Sigmoid colon (tissue), 7 donors: ENCODE data around the gene PVALEF. TPM values are rescaled to one million over a fixed set of nuclear protein-coding genes. Genes with fewer than 3 reads are reported as not detected.

Experiments
- DNase-seq: peaks from one replicate; pipeline ENCODE4 v3.0.0-alpha.2; 2019
- H3K27ac ChIP-seq, 4 donors: fragments of 200-600 bp; sonication (generic); one replicate each; pipeline ENCODE4 v1.5.1; 2016 to 2019; ENCODE audit warnings: mild to moderate bottlenecking in 1 of 4
- H3K27me3 ChIP-seq, 3 donors: fragments of 200-600 bp; sonication (generic); one replicate each; pipeline ENCODE4 v1.5.1; 2019; ENCODE audit warnings: mild to moderate bottlenecking in 1 of 3
- H3K36me3 ChIP-seq, 4 donors: fragments of 200-600 bp; sonication (generic); one replicate each; pipeline ENCODE4 v1.5.1; 2016 to 2019
- H3K4me1 ChIP-seq, 4 donors: fragments of 200-600 bp; sonication (generic); one replicate each; pipeline ENCODE4 v1.5.1; 2017 to 2019
- H3K4me3 ChIP-seq, 4 donors: fragments of 200-600 bp; sonication (generic); one replicate each; pipeline ENCODE4 v1.5.1; 2017 to 2019; ENCODE audit warnings: mild to moderate bottlenecking in 2 of 4, moderate library complexity in 1 of 4
- H3K9me3 ChIP-seq, 4 donors: fragments of 200-600 bp in 3 of 4; sonication (generic) in 3 of 4; one replicate each; pipeline versions ENCODE4 v1.5.1 to v1.6.1; 2013 to 2019
- CTCF ChIP-seq, 4 experiments: fragments of 450-650 bp in 3 of 4; fragments of 200-600 bp in 1 of 4; IDR thresholded peaks; one replicate each; pipeline ENCODE4 v1.5.1; 2016 to 2019; ENCODE audit warnings: antibody characterized with exemption in 4 of 4, mild to moderate bottlenecking in 3 of 4, moderate library complexity in 2 of 4
- EP300 ChIP-seq, 4 donors: sonication (generic); formaldehyde crosslinking; IDR thresholded peaks; one replicate each; pipeline ENCODE4 v1.6.1; 2017; ENCODE audit warnings: antibody characterized with exemption in 4 of 4
- POLR2A ChIP-seq, 2 donors: fragments of 450-650 bp; IDR thresholded peaks; one replicate each; pipeline ENCODE4 v1.6.1; 2016; ENCODE audit warnings: antibody characterized with exemption in 2 of 2, mild to moderate bottlenecking in 2 of 2, moderate library complexity in 2 of 2
- POLR2AphosphoS5 ChIP-seq, 4 donors: sonication (generic); formaldehyde crosslinking; IDR thresholded peaks; one replicate each; pipeline ENCODE4 v1.6.1; 2017; ENCODE audit warnings: antibody characterized with exemption in 4 of 4
- WGBS, 2 donors: extraction: QIAGEN DNeasy Blood & Tissue Kit; methylation state at CpG; one replicate each; pipeline ENCODE4 v1.1.7; 2013; 5-methylcytosine and 5-hydroxymethylcytosine counted together
- intact Hi-C: fragments of 100-400 bp; cut with DNase I; formaldehyde crosslinking; loops from one replicate; pipeline ENCODE4 v1.15.1; 2023
- polyA plus RNA-seq, 3 donors: library from polyadenylated mRNA; stranded (reverse); fragments of 200-250 nt; gene quantifications; one replicate each; pipeline ENCODE4 v1.2.3, GENCODE V29; 2013
- total RNA-seq, 4 donors: library from RNA; depleted of rRNA; stranded (reverse); fragments of >200 nt; gene quantifications; one replicate each; pipeline ENCODE4 v1.1.0, GENCODE V29; 2016
- donor health status: healthy with polysubstance abuse.
- donor health status: Bipolar disorder and iron deficiency.
- donor health status: healthy.

The PVALEF gene
- total and polyA plus RNA-seq, 7 donors = not detected

- no peak overlapping the region for H3K27ac ChIP-seq
- H3K4me3 ChIP-seq = no peak overlapping the region
- intact Hi-C loops = no loop called here
- H3K4me1 ChIP-seq = no peaks in the 10 kb centered on the region
- peaks cover 0 to 30% (median 9%) of the 10 kb centered on the region in 3 donors for H3K27me3 ChIP-seq
- TF ChIP-seq POLR2A (IDR thresholded peaks at IDR 0.05) (no peak), EP300 (IDR thresholded peaks at IDR 0.05) (no peak), CTCF (IDR thresholded peaks at IDR 0.05) (no peak), POLR2AphosphoS5 (IDR thresholded peaks at IDR 0.05) (no peak)
- no peak for DNase-seq
- no peaks in the 10 kb centered on the region for H3K36me3 ChIP-seq
- peaks cover 0 to 3% (median 0%) of the 10 kb centered on the region in 4 donors for H3K9me3 ChIP-seq
- 81 to 86% methylated on average over 12 of the region's 12 CpGs for WGBS, 2 donors
These were observed 14.6 kb downstream of the PVALEF start for GRCh38 chr17:81179861-81180260.

- H3K4me1 ChIP-seq = no peaks in the 10 kb centered on the region
- no peaks in the 10 kb centered on the region for H3K9me3 ChIP-seq
- no peak for DNase-seq
- intact Hi-C loops = no loop called here
- no peaks in the 10 kb centered on the region for H3K36me3 ChIP-seq
- 90 to 93% methylated on average over 49 of the region's 49 CpGs for WGBS, 2 donors
- peaks cover 0 to 30% (median 9%) of the 10 kb centered on the region in 3 donors for H3K27me3 ChIP-seq
- no peak overlapping the region for H3K27ac ChIP-seq
- TF ChIP-seq POLR2AphosphoS5 (IDR thresholded peaks at IDR 0.05) (no peak), EP300 (IDR thresholded peaks at IDR 0.05) (no peak), POLR2A (IDR thresholded peaks at IDR 0.05) (no peak), CTCF (IDR thresholded peaks at IDR 0.05) (no peak)
- H3K4me3 ChIP-seq = no peak overlapping the region
These were observed 15.8 kb downstream of the PVALEF start for GRCh38 chr17:81180836-81181810.

- Histone ChIP-seq H3K27me3 (peaks cover 0 to 30% (median 9%) of the 10 kb centered on the region in 3 donors), H3K36me3 (no peaks in the 10 kb centered on the region), H3K27ac (no peak overlapping the region), H3K4me3 (no peak overlapping the region), H3K4me1 (no peaks in the 10 kb centered on the region), H3K9me3 (no peaks in the 10 kb centered on the region)
- no peak for DNase-seq
- 90 to 92% methylated on average over 19 of the region's 19 CpGs for WGBS, 2 donors
- TF ChIP-seq POLR2A (IDR thresholded peaks at IDR 0.05) (no peak), EP300 (IDR thresholded peaks at IDR 0.05) (no peak), POLR2AphosphoS5 (IDR thresholded peaks at IDR 0.05) (no peak), CTCF (IDR thresholded peaks at IDR 0.05) (no peak)
- intact Hi-C loops = no loop called here
These were observed 16.5 kb downstream of the PVALEF start for GRCh38 chr17:81181811-81182185.

- no peaks in the 10 kb centered on the region for H3K9me3 ChIP-seq
- H3K4me1 ChIP-seq = no peaks in the 10 kb centered on the region
- WGBS, 2 donors = 80 to 91% methylated on average over 5 of the region's 5 CpGs
- no peak overlapping the region for H3K4me3 ChIP-seq
- H3K36me3 ChIP-seq = no peaks in the 10 kb centered on the region
- DNase-seq = no peak
- TF ChIP-seq POLR2A (IDR thresholded peaks at IDR 0.05) (no peak), CTCF (IDR thresholded peaks at IDR 0.05) (no peak), EP300 (IDR thresholded peaks at IDR 0.05) (no peak), POLR2AphosphoS5 (IDR thresholded peaks at IDR 0.05) (no peak)
- intact Hi-C loops = no loop called here
- peaks cover 0 to 30% (median 9%) of the 10 kb centered on the region in 3 donors for H3K27me3 ChIP-seq
- H3K27ac ChIP-seq = no peak overlapping the region
These were observed 17.3 kb downstream of the PVALEF start for GRCh38 chr17:81182596-81182995.
